Activated T-cell treated with anti-CD3 and anti-CD28 coated beads, Interleukin-2, amount 50 U/mL, for 24 hours (primary cell): ENCODE results near the gene ABHD4.

Experiments
- DNase-seq: peaks from one replicate; pipeline ENCODE4 v3.0.0-alpha.2; 2020
- H3K27ac Mint-ChIP-seq: 2 replicates; pipeline ENCODE4 v1.8.0; 2020; ENCODE audit warnings: mild to moderate bottlenecking, mixed read lengths
- H3K27me3 Mint-ChIP-seq: 2 replicates; pipeline ENCODE4 v1.8.0; 2020; ENCODE audit warnings: mixed read lengths
- H3K36me3 Mint-ChIP-seq: 2 replicates; pipeline ENCODE4 v1.8.0; 2020; ENCODE audit warnings: low read depth, mixed read lengths
- H3K4me1 Mint-ChIP-seq: 2 replicates; pipeline ENCODE4 v1.8.0; 2020; ENCODE audit warnings: low read depth, mixed read lengths
- H3K4me3 Mint-ChIP-seq: 2 replicates; pipeline ENCODE4 v1.8.0; 2020; ENCODE audit warnings: mild to moderate bottlenecking, moderate library complexity, mixed read lengths
- H3K9me3 Mint-ChIP-seq: 2 replicates; pipeline ENCODE4 v1.8.0; 2020; ENCODE audit warnings: mixed read lengths

Gene ABHD4

DNA sequence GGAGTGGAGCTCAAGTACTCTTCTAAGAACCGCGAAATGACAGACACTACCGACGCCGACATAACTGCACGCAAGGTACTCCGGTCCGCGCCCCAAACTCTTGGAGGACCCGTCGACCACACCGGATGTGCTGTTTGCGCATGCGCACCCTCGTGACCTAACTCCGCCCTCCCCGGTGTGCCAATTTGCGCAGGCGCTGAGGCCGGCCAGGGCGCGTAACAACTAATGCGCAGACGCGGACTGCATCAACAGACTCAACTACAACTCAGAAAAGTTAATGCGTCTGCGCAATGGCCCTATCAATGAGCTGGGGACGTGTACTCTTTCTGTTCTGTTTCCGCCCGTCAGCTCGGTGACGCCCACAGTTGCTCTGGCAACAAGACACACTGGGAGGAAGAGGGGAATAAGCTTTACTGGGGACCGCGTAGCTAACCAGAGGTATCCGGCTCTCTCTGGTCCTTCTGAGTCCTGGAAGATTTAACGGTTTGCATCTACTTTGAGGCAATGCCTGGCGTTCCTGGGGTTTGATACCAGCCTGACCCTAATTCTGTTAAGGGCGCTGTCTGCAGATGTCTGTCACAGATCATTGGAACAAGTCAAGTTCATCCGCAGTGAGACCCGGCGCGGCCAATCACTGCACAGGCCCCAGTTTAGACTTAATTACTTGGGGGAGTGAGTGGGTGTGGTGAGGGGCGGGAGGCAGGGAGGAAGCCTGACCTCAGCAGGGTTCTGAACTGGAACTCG, 8.8 kb upstream of the ABHD4 start, which contains the start of gene DAD1:
Gene DAD1, minus strand, starts transcription at position 129 of the 744 bp plus-strand sequence. Its CDS starts 67 bp downstream, at position 62.
- Mint-ChIP-seq H3K27ac (peak within 1 kb of the TSS; percentile 100), H3K9me3 (no peaks in the 10 kb centered on the region), H3K27me3 (no peaks in the 10 kb centered on the region), H3K4me1 (peaks cover 68% of the 10 kb centered on the region), H3K36me3 (peaks cover 47% of the 10 kb centered on the region), H3K4me3 (peak within 1 kb of the TSS; percentile 99)
- DNase-seq, result peak; percentile 100

DNA sequence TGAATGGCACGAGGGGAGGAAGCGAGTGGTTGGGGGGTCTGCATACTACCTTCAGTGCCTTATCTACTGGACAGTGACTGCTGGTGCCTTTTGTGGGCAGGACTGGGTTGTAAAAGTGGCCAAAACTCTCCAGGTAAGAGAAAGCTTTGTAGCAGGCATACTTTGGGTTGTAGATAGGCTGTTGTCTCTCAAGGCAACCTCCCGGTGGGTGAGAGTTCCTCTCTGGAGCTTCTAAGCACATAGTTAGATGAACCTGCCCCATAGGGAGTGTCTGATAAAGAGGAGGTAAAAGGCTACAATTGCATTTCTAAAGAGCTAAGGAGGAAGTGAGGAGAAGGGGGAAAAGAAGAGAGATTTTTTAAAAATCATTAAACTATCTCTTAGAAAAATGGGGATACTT, 4.9 kb upstream of the ABHD4 start:
- H3K27ac Mint-ChIP-seq, result no peak overlapping the region
- no peak overlapping the region for H3K4me3 Mint-ChIP-seq
- peaks cover 10% of the 10 kb centered on the region for H3K36me3 Mint-ChIP-seq
- H3K4me1 Mint-ChIP-seq, result peaks cover 40% of the 10 kb centered on the region
- H3K9me3 Mint-ChIP-seq, result no peaks in the 10 kb centered on the region
- H3K27me3 Mint-ChIP-seq, result no peaks in the 10 kb centered on the region
- no peak for DNase-seq

GRCh38 chr14:22593601-22594000, 4.5 kb upstream of the ABHD4 start:
- Mint-ChIP-seq H3K9me3 (no peaks in the 10 kb centered on the region), H3K4me1 (peaks cover 42% of the 10 kb centered on the region), H3K36me3 (peaks cover 9% of the 10 kb centered on the region), H3K4me3 (no peak overlapping the region), H3K27ac (no peak overlapping the region), H3K27me3 (no peaks in the 10 kb centered on the region)
- DNase-seq, result no peak

DNA sequence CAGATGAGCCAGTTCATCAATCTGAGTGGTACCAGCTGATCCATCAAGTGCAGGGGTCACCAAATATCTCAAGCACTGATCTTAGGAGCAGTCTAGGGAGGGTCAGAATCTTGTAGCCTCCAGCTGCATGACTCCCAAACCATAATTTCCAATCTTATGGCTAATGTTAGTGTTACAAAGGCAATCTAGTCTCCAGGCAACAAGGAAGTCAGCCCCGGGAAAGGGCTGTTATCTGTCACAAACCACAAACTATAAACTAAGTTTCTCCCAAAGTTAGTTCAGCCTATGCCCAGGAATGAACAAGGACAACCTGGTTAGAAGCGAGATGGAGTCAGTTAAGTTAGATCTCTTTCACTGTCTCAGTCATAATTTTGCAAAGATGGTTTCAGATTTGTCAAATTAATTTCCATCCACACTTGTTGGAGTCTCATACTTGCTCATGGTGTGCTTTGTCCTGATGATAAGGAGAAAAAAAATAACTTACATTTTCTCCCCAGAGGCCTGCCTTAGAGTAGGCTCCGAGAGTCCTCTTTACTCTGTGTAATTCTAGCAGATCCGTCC, 3.9 kb upstream of the ABHD4 start:
- Mint-ChIP-seq H3K4me3 (no peak overlapping the region), H3K9me3 (no peaks in the 10 kb centered on the region), H3K27me3 (no peaks in the 10 kb centered on the region), H3K27ac (no peak overlapping the region), H3K4me1 (peaks cover 48% of the 10 kb centered on the region), H3K36me3 (peaks cover 5% of the 10 kb centered on the region)
- no peak for DNase-seq

DNA sequence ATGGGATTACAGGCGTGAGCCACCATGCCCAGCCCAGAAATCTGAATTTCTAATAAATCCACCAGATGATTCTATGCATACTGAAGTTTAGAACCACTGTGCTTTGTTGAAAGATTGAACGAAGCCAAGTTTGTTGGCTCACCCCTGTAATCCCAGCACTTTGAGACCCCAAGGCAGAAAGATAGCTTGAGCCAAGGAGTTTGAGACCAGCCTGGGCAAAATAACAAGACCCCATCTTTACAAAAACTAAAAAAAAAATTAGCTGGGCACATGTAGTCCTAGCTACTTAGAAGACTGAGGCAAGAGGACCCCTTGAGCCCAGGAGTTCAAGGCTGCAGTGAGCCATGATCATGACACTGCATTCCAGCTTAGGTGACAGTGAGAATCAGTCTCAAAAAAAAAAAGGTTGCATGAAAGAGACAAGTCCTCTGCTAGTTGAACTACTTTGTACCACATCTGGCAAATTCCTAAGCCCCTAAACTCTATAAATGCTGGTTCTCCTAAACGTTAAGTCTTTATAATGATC, 1.7 kb upstream of the ABHD4 start:
- Mint-ChIP-seq H3K27ac (no peak overlapping the region), H3K36me3 (peaks cover 5% of the 10 kb centered on the region), H3K9me3 (no peaks in the 10 kb centered on the region), H3K4me3 (no peak overlapping the region), H3K27me3 (no peaks in the 10 kb centered on the region), H3K4me1 (peaks cover 47% of the 10 kb centered on the region)
- DNase-seq, result no peak

- Mint-ChIP-seq H3K4me3 (peak overlapping the region; percentile 88), H3K4me1 (peaks cover 41% of the 10 kb centered on the region), H3K9me3 (no peaks in the 10 kb centered on the region), H3K27ac (no peak overlapping the region), H3K27me3 (no peaks in the 10 kb centered on the region), H3K36me3 (peaks cover 9% of the 10 kb centered on the region)
- no peak for DNase-seq
Observed at GRCh38 chr14:22597265-22597664, 835 bp upstream of the ABHD4 start.

DNA sequence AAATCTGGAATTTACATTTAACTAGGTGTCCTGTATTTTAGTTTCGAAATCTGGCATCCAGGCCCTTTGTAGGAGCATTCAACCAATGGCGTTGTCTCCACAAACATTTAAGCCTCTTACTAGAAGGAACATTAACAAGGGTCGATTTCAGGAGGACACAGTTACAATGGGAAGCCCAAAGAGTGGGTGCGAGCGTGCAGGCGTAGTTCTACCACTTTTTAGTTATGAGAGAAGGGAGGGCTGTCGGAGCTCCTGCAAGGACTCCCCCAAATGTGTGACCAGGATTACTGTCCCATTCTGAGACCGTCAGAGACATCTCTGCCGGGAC, 365 bp upstream of the ABHD4 start:
- peaks cover 14% of the 10 kb centered on the region for H3K36me3 Mint-ChIP-seq
- H3K4me3 Mint-ChIP-seq, result peak overlapping the region; percentile 88
- no peak for DNase-seq
- H3K27me3 Mint-ChIP-seq, result no peaks in the 10 kb centered on the region
- no peaks in the 10 kb centered on the region for H3K9me3 Mint-ChIP-seq
- peak overlapping the region; percentile 23 for H3K27ac Mint-ChIP-seq
- H3K4me1 Mint-ChIP-seq, result peaks cover 38% of the 10 kb centered on the region

- no peak for DNase-seq
- Mint-ChIP-seq H3K4me3 (peak overlapping the region; percentile 88), H3K9me3 (no peaks in the 10 kb centered on the region), H3K4me1 (peaks cover 36% of the 10 kb centered on the region), H3K27ac (peak overlapping the region; percentile 88), H3K36me3 (peaks cover 25% of the 10 kb centered on the region), H3K27me3 (no peaks in the 10 kb centered on the region)
Observed at GRCh38 chr14:22598896-22599244, 770 bp downstream of the ABHD4 start.

DNA sequence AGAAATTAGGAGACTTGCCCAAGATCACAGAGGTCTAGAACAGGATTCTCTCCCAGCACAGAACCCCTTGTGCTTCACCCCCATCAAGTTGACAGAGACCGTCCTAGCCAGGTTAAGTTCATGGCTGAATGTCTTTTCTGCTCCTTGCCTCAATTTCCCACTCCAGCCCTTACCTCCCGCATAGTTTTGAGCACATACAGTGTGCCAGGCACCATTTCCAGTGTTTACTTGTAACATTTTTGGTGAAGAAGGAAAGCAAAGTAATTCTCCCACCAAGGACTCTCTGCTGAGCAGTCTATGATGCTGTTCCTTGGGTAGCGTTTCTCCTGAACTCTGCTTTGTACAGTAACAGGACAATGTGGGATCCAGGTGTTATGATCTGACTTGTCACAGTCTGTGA, 1.2 kb downstream of the ABHD4 start:
- peak overlapping the region; percentile 88 for H3K4me3 Mint-ChIP-seq
- peaks cover 26% of the 10 kb centered on the region for H3K36me3 Mint-ChIP-seq
- H3K27ac Mint-ChIP-seq, result peak overlapping the region; percentile 88
- H3K9me3 Mint-ChIP-seq, result no peaks in the 10 kb centered on the region
- no peak for DNase-seq
- H3K27me3 Mint-ChIP-seq, result no peaks in the 10 kb centered on the region
- peaks cover 33% of the 10 kb centered on the region for H3K4me1 Mint-ChIP-seq

DNA sequence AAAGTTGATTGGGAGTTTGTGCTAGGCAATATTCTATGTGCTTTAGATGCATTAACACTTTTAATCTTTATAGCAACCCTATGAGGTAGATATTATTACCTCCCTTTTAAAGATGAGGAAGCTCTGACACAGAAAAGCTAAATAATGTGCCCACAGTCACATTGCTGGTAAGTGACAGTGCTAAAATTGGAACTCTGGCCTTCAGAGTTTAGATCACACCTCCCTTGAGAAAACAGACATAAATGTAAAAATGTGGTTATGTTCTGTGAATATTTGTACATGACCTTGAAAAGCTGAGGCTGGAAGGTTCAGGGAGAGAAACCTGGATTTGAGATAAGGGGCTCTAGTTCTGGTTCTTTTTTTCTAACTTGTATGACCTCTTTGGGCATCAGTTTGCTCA, 1.9 kb downstream of the ABHD4 start:
- no peak overlapping the region for H3K4me3 Mint-ChIP-seq
- H3K27ac Mint-ChIP-seq, result peak overlapping the region; percentile 60
- no peaks in the 10 kb centered on the region for H3K27me3 Mint-ChIP-seq

DNA sequence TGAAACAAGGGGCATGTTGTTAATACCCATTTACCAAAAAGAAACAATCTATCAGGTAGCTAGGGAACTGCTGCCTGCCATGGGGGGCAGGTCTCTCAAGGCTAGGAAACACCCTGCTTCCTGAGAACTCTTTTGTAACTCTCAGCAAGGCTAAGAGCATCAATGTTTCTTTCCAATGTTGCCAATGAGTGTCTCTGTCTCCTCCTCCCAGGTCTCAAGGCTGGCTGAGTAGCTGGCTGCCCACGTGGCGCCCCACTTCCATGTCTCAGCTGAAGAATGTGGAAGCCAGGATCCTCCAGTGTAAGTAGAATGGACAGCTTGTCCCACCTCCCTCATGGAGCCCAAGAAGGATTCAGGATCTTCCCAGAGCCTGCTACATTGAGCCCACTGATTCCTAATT, 3.4 kb downstream of the ABHD4 start:
- no peaks in the 10 kb centered on the region for H3K9me3 Mint-ChIP-seq
- peaks cover 45% of the 10 kb centered on the region for H3K36me3 Mint-ChIP-seq
- peaks cover 32% of the 10 kb centered on the region for H3K4me1 Mint-ChIP-seq
- no peak for DNase-seq
- H3K27ac Mint-ChIP-seq, result no peak overlapping the region
- no peak overlapping the region for H3K4me3 Mint-ChIP-seq
- no peaks in the 10 kb centered on the region for H3K27me3 Mint-ChIP-seq

More for the DNA sequence above, 1.9 kb downstream of the ABHD4 start:
- peaks cover 33% of the 10 kb centered on the region for H3K36me3 Mint-ChIP-seq
- no peak for DNase-seq
- no peaks in the 10 kb centered on the region for H3K9me3 Mint-ChIP-seq
- peaks cover 32% of the 10 kb centered on the region for H3K4me1 Mint-ChIP-seq

GRCh38 chr14:22601996-22602395, 3.9 kb downstream of the ABHD4 start:
- Mint-ChIP-seq H3K9me3 (no peaks in the 10 kb centered on the region), H3K4me3 (no peak overlapping the region), H3K4me1 (peaks cover 32% of the 10 kb centered on the region), H3K27ac (no peak overlapping the region), H3K27me3 (no peaks in the 10 kb centered on the region), H3K36me3 (peaks cover 48% of the 10 kb centered on the region)
- no peak for DNase-seq

- peaks cover 56% of the 10 kb centered on the region for H3K36me3 Mint-ChIP-seq
- H3K4me3 Mint-ChIP-seq, result no peak overlapping the region
- H3K4me1 Mint-ChIP-seq, result peaks cover 25% of the 10 kb centered on the region
- DNase-seq, result no peak
- no peaks in the 10 kb centered on the region for H3K9me3 Mint-ChIP-seq
- H3K27me3 Mint-ChIP-seq, result no peaks in the 10 kb centered on the region
- no peak overlapping the region for H3K27ac Mint-ChIP-seq
Observed at GRCh38 chr14:22602862-22603261, 4.8 kb downstream of the ABHD4 start.

DNA sequence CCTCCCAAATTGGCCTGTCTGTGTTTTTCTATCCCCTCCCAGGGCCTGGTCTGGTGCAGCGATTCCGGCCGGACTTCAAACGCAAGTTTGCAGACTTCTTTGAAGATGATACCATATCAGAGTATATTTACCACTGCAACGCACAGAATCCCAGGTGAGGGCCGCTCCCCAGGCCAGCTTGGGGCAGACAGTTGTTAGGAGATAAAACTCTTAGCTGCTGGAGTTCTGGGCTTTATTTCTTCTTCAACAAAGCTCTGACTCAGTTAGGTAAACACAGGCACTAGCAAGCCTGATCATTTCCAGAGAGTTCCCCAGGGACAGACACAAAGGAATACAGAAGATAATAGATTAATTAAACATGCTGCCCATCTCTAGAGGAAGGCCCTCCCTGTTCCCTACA, 8.3 kb downstream of the ABHD4 start:
- no peaks in the 10 kb centered on the region for H3K9me3 Mint-ChIP-seq
- peaks cover 71% of the 10 kb centered on the region for H3K36me3 Mint-ChIP-seq
- DNase-seq, result no peak
- no peak overlapping the region for H3K27ac Mint-ChIP-seq
- no peaks in the 10 kb centered on the region for H3K27me3 Mint-ChIP-seq
- H3K4me1 Mint-ChIP-seq, result no peaks in the 10 kb centered on the region
- H3K4me3 Mint-ChIP-seq, result no peak overlapping the region

- Mint-ChIP-seq H3K4me1 (no peaks in the 10 kb centered on the region), H3K27ac (peak overlapping the region; percentile 63), H3K4me3 (no peak overlapping the region), H3K9me3 (no peaks in the 10 kb centered on the region), H3K27me3 (no peaks in the 10 kb centered on the region), H3K36me3 (peaks cover 73% of the 10 kb centered on the region)
- DNase-seq, result no peak
Observed at GRCh38 chr14:22607291-22607690, 9.2 kb downstream of the ABHD4 start.
